ENCODE results near the gene CERS2.

CERS2 gene

DNA sequence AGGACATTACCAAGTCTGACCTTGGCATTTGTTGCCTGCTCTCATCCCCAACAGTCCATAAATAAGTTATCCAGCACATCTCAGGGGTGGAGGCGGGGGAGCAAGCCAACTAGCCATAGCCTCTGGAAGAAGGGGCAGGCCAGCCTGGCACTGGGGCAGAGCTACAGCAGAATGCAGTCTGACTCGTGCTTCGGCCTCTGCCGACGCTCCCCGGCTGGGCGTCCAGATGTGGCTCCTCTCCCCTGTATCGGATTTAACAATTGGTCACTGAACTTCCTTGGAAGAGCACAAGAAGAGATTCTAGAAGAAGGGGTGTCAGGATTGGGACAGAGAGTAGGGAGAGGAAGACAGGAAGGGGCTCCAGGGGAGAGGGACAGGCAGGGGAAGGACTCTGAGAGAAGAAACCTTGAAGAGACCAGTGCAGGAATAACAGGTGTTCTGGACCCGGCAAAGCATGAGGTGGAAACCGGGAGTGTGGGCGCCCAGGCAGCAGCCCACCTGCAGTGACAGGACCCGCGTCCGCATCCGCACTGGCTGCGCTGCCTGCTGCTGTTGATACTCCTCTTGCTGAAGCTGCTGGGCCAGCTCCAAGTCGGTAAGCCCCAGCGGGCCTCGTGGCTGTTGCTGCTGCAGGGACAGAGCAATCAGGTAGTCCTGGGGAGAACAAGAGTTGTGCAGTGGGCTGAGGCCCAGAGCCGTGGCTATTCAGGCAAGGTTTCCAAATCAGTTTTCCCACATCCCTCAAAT lies 22.7 kb upstream of the CERS2 start:
- DNase-seq = no peak

- no peak for DNase-seq
These were observed 21.3 kb upstream of the CERS2 start for GRCh38 chr1:150995896-150996295.

DNA sequence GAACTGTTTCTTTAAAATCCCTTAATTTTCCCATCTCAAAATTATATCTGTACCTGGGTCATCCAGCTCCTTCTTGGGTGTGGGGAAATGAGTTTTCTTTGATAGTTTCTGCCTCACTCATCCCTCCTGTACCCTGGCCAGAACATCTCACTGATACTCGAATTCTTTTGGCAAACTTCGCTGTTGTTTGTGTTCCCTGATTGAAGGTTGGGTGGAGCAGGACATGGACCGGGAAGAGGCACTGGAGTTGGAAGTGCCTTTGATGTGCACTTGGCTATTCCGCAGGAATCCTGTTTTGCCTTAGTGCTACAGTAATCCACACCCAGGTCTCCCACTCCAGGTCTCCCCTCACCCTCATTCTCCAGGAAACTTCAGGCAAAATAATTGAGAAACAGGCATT lies 20.8 kb upstream of the CERS2 start:
- DNase-seq = no peak

DNA sequence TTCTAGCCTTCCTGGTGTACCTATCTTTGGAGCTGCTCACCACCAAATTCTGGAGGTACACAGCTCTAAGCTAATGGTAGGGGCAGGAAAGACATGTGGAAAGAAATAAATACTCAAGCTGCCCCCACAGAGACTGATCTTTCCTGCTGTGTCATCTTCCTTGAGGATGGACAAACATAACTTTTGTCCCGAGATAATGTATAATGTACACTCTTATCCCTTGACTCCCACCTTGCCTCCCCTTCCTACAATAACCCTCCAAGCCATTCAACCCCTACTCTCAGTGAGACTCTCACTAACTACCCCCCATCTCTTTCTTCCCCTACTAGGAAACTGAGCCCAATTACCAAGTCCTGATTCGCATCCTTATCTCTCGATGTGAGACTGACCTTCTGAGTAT lies 19.6 kb upstream of the CERS2 start:
- no peak for DNase-seq

DNA sequence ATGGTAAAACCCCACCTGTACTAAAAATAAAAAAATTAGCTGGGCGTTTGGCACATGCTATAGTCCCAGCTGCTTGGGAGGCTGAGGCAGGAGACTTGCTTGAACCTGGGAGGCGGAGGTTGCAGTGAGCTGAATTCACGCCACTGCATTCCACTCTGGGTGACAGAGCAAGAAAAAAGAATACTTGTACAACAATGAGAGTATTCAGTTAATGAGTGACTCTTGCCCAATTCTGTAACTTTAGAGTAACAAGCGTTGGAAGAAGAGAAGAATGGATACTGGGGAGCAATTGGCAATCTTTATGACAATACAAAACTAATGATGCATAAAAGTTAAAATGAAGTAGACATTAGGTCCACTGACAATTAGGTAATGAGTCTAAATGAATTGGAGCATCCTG lies 18.0 kb upstream of the CERS2 start:
- no peak for DNase-seq

- DNase-seq = no peak
These were observed 13.3 kb upstream of the CERS2 start for GRCh38 chr1:150987924-150988323.

DNA sequence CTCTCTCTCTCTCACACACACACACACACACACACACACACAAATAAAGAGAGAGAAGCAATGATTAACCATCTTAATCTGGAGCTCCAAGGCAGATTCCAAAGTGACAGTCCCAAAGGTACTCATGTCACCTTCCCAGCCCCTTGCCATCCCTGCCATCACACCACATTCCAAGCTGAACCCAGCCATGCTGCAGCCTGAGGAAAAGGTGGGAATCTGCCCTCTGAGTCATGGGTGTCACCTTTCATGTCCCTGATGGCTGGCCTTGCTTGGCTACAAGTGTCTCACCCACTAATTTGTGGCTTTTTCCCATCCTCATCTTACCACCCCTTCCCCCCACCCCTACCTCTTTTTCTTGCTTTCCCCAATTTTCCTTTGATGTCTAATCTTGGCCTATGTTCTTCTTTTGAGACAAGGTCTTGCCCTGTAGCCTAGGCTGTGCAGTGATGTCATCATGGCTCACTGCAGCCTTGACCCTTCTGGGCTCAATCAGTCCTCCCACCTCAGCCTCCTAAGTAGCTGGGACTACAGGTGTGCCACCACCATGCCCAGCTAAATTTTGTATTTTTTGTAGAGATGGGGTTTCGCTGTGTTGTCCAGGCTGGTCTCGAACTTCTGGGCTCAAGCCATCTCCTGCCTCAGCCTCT lies 10.7 kb upstream of the CERS2 start:
- no peak for DNase-seq

DNA sequence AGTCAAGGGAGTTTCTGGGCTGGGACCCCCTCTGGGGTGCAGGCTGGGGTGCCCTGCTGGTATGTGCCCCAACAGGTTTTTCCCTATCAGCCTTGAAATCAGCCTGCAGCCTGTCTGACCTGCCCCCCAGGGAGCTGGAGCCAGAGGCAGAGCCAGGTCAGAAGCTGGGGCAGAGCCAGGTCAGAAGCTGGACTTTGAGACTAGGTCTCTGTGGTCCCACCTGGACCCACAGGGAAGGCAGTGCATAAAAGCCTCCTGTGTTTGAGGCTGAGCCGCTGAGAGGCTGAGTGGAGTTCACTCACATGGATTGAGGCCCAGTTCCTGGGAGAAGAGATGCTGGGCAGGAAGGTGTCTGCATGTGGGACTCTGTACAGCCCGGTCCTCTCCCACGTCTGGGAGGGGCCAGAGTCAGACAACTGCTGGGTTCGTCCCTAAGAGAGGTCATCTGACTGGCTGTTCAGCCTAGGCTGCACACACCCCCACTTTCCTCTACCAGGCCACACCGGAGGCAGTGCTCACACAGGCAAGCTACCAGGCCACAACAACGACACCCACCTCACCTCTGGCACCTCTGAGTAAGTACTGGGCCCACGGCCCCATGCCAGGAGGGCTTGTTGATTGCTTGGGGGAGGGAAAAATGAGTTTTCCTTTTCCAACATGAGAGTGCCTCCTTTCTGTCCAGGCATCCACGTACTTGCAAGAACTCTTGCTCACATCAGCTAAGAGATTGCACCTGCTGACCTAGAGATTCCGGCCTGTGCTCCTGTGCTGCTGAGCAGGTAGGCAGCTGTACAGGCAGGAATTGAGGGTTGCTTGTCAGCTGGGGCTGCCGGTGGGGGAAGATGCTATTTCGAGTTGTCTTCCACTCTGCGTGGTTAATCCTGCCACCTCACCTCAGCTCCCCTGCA lies 7.4 kb upstream of the CERS2 start, which contains the start of gene ANXA9:
Gene ANXA9 (plus strand): TSS at position 488 of the 908 bp plus-strand sequence. CDS start 814 bp downstream, outside the sequence.
- no peak for DNase-seq

DNA sequence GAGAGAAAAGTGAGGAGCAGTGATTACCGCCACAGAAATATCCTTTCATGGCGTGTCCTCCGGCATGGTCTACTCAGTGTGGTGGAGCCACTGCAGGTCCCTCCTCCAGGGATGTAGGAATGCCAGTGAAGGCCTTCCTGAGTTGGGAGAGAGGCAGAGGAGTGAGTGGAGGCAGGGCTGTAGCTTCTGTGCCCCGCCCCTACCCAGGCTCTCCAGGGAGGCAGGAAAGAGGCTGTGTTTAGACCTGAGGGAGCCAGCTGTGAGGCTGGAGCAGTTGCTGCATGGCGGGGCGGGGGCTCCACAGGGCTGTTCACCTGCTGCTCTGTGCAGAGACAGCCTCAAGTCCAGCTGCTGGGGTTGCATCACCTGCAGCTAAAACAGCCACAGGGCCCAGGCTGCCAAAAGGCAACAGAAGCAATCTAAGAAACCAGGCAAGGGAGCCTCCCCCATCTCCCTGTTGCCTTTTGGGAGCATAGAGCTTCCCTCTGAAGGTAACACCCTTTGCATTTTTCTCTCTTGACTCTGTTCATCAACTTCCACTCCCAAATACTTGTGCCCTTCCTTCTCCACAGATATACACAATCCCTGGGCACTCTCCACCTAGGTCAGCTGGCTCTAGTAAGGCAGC lies 6.7 kb upstream of the CERS2 start:
- no peak for DNase-seq

DNA sequence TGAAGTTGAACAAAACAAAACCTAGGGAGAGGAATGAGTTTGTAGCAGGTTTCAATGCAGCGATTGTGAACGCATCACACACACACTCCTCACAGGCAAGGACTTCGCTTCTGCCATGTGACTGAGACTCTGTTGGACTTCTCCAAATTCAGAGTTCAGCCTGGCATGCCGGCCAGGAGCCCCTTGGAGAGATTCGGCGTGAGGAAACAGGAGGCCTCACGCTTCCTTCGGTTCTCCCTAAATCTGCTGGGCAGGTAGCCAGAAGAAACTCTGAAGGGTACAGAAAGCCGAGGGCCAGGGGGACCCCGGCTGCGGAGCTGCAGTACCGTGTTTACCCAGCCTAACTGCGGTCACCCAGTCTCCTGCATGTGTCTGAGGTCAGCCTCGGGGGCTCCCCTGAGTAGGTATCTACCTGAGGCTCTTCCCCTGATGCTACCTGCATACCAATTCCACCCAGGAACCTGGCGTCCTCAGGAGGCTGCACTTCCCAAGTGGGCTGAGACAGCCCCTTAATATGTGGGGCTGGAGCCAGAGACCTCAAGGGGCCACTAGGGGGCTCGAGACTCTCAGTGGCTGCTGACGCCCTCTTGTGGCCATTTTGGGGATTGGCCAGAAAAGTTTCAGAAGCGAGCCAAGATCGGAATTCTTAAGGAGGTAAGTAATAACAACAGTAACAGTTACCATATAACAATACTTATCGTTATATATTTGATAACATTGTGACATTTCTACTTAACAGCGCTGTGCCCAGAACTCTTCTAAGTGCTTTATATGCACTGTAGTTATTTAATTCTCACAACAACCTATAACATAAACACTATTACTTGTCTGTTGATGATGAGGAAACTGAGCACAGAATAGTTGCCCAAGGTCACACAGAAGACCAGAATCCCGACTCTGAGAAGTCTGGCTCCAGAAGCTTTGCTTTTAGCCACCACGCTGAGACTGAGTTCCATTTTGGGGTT lies 4.7 kb upstream of the CERS2 start:
- DNase-seq = peak; percentile 90

- no peak for DNase-seq
These were observed 2.5 kb upstream of the CERS2 start for GRCh38 chr1:150976879-150977694.

GRCh38 chr1:150976401-150976821 lies 1.8 kb upstream of the CERS2 start:
- DNase-seq = no peak

- DNase-seq = peak; percentile 64
These were observed 627 bp downstream of the CERS2 start for GRCh38 chr1:150973836-150974579.

DNA sequence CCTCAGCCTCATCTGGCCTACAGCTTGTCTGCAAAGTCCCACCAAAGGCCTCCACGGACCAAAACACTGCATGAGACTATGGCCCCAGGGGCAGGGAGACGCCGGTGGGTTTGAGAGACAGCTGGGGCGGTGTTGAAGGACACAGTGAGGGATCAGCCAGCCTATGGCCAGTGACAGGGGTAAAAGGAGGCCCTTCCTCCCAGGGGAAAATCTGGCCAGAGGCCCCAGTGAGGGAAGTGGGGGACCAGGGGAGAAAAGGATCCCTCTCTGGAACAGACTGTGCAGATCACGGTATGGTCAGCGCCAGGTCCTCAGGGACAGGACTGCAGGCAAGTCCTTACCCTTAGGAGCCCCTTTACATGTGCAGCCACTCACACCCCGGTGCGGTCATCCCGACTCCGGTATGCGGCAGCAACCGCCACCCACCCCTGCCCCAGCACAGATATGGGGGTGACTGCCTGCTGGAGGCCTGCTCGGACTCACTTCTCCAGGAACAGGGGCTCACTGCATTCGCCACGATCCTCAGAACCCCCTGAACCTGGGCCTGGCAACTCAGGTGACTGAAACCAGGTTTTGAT lies 1.3 kb downstream of the CERS2 start:
- DNase-seq = no peak

- no peak for DNase-seq
These were observed 2.2 kb downstream of the CERS2 start for GRCh38 chr1:150972417-150972940.

GRCh38 chr1:150971583-150972416 lies 2.8 kb downstream of the CERS2 start:
- DNase-seq = no peak

DNA sequence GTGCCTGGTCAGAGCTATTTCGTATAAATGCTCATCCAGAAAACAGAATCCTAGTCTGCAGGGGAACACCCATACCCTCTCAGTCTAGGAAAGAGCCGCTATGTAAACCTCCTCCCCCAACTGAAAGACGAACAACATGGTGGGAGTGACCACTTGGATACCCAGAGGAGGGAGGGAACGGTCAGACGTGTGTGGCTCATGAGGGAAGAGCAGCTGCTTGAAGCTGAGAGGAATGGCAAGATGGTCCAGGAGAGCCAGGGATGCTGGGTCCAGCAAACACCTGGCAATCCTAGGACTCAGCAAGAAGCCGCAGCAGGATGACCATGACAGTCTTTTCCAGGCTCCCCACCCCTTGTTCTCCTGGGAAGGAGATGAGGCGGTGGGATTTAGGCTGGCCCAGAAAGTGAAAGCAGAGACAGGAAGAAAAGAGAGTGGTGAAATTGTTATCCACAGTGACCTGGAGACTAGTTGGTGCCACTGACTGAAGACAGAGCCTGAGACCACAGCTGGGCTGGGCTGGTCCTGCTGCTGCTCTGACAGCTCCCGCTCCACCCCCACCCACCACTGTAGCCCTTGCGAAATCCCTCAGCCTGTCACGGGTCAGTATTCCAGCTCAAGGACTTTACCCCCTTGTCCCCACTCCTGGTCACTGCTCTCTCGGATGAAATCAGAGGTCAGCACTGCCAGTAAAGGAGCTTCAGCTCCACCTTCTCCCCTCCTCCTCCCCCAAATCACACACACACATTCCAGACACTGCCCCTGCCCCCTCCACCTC lies 3.6 kb downstream of the CERS2 start:
- DNase-seq = no peak

DNA sequence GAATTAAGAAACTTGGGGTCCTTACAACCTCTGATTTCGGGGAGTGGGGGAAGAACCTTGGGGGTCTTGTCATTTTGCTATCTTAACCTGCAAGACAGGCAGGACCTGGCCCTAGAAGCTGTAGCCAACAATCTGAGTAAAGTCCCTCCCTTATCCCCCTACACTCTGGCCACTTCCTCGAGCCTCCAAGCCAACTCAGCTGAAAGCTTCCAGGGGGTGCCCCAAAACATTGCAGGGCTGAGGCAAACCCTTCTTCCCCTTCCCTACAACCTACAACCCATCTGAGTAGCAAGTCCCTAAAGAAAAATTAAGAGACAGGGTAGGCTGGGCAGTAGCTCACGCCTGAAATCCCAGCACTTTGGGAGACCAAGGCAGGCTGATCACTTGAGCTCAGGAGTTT lies 5.0 kb downstream of the CERS2 start:
- DNase-seq = no peak
